Gastrocnemius medialis (tissue), 4 donors: ENCODE data around the gene PRMT1. TPM values are rescaled to one million over a fixed set of nuclear protein-coding genes. Genes with fewer than 3 reads are reported as not detected.

Experiments
- ATAC-seq, 2 donors: fragments of 150-250 bp; one replicate each; pipeline ENCODE4 v1.9.1; 2016
- DNase-seq, 2 donors: peaks; one replicate each; pipeline ENCODE4 v3.0.0-alpha.2; 2019
- H3K27ac ChIP-seq, 4 donors: fragments of 200-600 bp; sonication (generic); 1 replicate in 1 of 4; 2 replicates in 3 of 4; pipeline ENCODE4 v1.5.1; 2016 to 2018; ENCODE audit warnings: mild to moderate bottlenecking in 2 of 4, moderate library complexity in 1 of 4
- H3K27me3 ChIP-seq, 3 donors: fragments of 200-600 bp; sonication (generic) in 2 of 3; 1 replicate in 1 of 3; 2 replicates in 2 of 3; pipeline versions ENCODE4 v1.5.1 to v1.6.0; 2016 to 2019; ENCODE audit warnings: mild to moderate bottlenecking in 1 of 3, moderate library complexity in 1 of 3
- H3K36me3 ChIP-seq, 2 donors: fragments of 200-600 bp; sonication (generic) in 1 of 2; one replicate each; pipeline ENCODE4 v1.5.1; 2017 to 2018
- H3K4me1 ChIP-seq, 2 donors: fragments of 200-600 bp; sonication (generic) in 1 of 2; one replicate each; pipeline ENCODE4 v1.5.1; 2016 to 2017; ENCODE audit warnings: mild to moderate bottlenecking in 2 of 2
- H3K4me3 ChIP-seq, 4 donors: fragments of 200-600 bp; sonication (generic) in 3 of 4; 1 replicate in 1 of 4; 2 replicates in 3 of 4; pipeline ENCODE4 v1.5.1; 2016 to 2019; ENCODE audit warnings: mild to moderate bottlenecking in 2 of 4
- H3K9me3 ChIP-seq, 3 donors: fragments of 200-600 bp; sonication (generic) in 2 of 3; 1 replicate in 1 of 3; 2 replicates in 2 of 3; pipeline ENCODE4 v1.5.1; 2016 to 2019
- CTCF ChIP-seq, 5 experiments: fragments of 450-650 bp in 3 of 5; fragments of 200-600 bp in 2 of 5; sonication (generic) in 2 of 5; IDR thresholded peaks in 4 of 5; conservative IDR thresholded peaks in 1 of 5; 1 replicate in 4 of 5; 2 replicates in 1 of 5; pipeline ENCODE4 v1.5.1; 2016 to 2019; ENCODE audit warnings: antibody characterized with exemption in 5 of 5, mild to moderate bottlenecking in 3 of 5, moderate library complexity in 3 of 5
- POLR2A ChIP-seq, 2 donors: fragments of 450-650 bp; IDR thresholded peaks; one replicate each; pipeline ENCODE4 v1.6.1; 2017; ENCODE audit warnings: antibody characterized with exemption in 2 of 2, mild to moderate bottlenecking in 2 of 2, moderate library complexity in 2 of 2
- in situ Hi-C, 4 donors: fragments of 200-750 bp; cut with MboI; loops; one replicate each; pipeline versions ENCODE4 v1.15.0 to v1.8.0; 2017; ENCODE audit warnings: low sequenced_read_pairs in 4 of 4
- intact Hi-C: fragments of 100-400 bp; cut with DNase I; formaldehyde crosslinking; loops from one replicate; pipeline ENCODE4 v1.15.1; 2023; ENCODE audit warnings: low total_unique reads
- total RNA-seq, 4 donors: library from RNA; depleted of rRNA; stranded (reverse); fragments of >200 nt; gene quantifications; one replicate each; pipeline versions ENCODE4 v1.1.0 to v1.2.3, GENCODE V29; 2016

PRMT1 gene
- total RNA-seq, 4 donors from 2014 or later, result 190 to 242 (median 229) TPM

DNA sequence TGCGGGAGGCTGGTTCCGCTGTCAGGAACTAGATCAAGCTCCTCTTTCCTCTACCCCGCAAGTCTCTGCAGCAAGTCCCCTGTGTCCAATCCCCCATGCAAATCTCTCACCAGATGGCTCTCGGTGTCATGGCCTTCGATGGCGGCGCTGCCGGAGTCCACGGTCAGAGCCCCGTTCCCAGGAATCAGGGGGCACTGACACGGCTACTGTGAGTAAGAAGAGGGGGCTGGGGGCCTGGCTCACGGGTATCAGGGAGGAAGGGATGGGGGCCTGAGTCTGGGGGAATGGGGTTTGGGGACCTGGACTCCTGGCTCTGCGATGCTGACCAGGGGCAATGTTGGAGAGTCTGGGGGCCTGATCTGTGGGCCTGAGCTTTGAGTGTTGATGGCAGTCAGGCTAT lies 31.1 kb upstream of the PRMT1 start:
- in situ Hi-C loops, result no loop called here

DNA sequence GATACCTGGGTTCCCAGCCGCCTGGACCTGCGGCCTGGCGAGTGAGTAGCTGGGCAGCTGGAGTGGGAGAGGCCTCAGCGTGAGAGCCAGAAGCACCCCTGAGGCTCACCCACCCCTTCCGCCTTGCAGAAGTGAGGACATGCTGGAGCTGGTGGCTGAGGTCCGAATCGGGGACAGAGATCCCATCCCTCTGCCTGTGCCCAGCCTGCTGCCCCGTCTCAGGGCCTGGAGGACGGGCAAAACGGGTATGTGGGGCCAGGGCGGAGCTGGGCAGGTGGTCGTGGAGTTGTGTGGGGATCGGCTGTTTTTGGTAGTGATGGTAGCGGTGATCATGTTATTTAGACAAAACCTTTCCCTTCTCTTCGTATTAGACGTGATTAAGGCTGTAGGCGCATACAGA lies 30.5 kb upstream of the PRMT1 start:
- Histone ChIP-seq H3K4me3 (no peak overlapping the region), H3K27ac (no peak overlapping the region), H3K36me3 (peaks cover 0 to 52% of the 10 kb centered on the region in 2 donors), H3K4me1 (peaks cover 20 to 23% of the 10 kb centered on the region in 2 donors), H3K27me3 (no peaks in the 10 kb centered on the region), H3K9me3 (no peaks in the 10 kb centered on the region)
- in situ Hi-C loops (no loop called here), intact Hi-C loops (no loop called here)
- ATAC-seq, result no peak
- no peak for DNase-seq
- TF ChIP-seq CTCF (IDR thresholded peaks at IDR 0.05 in 4 of 5, conservative IDR thresholded peaks at IDR 0.05 in 1 of 5) (no peak), POLR2A (IDR thresholded peaks at IDR 0.05) (no peak)

More for the DNA sequence above, 31.1 kb upstream of the PRMT1 start:
- no peak for TF ChIP-seq CTCF (IDR thresholded peaks at IDR 0.05 in 4 of 5, conservative IDR thresholded peaks at IDR 0.05 in 1 of 5)
- TF ChIP-seq POLR2A (IDR thresholded peaks at IDR 0.05), result no peak
- H3K4me3 ChIP-seq, result no peak overlapping the region
- no peaks in the 10 kb centered on the region for H3K9me3 ChIP-seq
- H3K27me3 ChIP-seq, result no peaks in the 10 kb centered on the region
- no peak overlapping the region for H3K27ac ChIP-seq
- peaks cover 0 to 49% of the 10 kb centered on the region in 2 donors for H3K36me3 ChIP-seq
- H3K4me1 ChIP-seq, result peaks cover 23% of the 10 kb centered on the region in 2 donors
- intact Hi-C loops, result no loop called here
- DNase-seq, result no peak
- ATAC-seq, result no peak

DNA sequence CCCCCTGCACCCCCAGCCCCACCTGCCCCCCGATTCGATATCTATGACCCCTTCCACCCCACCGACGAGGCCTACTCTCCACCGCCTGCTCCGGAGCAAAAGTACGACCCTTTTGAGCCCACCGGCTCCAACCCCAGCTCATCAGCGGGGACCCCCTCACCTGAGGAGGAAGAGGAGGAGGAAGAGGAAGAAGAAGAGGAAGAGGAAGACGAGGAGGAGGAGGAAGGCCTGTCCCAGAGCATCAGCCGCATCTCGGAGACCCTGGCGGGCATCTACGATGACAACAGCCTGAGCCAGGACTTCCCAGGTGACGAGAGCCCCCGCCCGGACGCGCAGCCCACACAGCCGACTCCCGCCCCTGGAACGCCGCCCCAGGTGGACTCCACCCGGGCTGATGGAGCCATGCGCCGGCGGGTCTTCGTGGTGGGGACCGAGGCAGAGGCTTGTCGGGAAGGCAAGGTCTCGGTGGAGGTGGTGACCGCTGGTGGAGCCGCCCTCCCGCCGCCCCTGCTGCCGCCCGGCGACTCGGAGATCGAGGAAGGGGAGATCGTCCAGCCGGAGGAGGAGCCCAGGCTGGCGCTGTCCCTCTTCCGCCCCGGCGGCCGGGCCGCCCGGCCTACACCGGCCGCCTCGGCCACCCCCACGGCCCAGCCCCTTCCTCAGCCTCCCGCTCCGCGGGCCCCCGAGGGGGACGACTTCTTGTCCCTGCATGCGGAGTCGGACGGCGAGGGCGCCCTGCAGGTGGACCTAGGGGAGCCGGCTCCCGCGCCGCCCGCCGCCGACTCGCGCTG lies 25.8 kb upstream of the PRMT1 start:
- Histone ChIP-seq H3K36me3 (peaks cover 0 to 84% of the 10 kb centered on the region in 2 donors), H3K27me3 (no peaks in the 10 kb centered on the region), H3K4me3 (no peak overlapping the region), H3K9me3 (no peaks in the 10 kb centered on the region), H3K4me1 (no peaks in the 10 kb centered on the region), H3K27ac (no peak overlapping the region)
- in situ Hi-C loops (no loop called here), intact Hi-C loops (no loop called here)
- TF ChIP-seq POLR2A (IDR thresholded peaks at IDR 0.05), result no peak
- no peak for TF ChIP-seq CTCF (IDR thresholded peaks at IDR 0.05 in 4 of 5, conservative IDR thresholded peaks at IDR 0.05 in 1 of 5)
- no peak for ATAC-seq
- no peak for DNase-seq

DNA sequence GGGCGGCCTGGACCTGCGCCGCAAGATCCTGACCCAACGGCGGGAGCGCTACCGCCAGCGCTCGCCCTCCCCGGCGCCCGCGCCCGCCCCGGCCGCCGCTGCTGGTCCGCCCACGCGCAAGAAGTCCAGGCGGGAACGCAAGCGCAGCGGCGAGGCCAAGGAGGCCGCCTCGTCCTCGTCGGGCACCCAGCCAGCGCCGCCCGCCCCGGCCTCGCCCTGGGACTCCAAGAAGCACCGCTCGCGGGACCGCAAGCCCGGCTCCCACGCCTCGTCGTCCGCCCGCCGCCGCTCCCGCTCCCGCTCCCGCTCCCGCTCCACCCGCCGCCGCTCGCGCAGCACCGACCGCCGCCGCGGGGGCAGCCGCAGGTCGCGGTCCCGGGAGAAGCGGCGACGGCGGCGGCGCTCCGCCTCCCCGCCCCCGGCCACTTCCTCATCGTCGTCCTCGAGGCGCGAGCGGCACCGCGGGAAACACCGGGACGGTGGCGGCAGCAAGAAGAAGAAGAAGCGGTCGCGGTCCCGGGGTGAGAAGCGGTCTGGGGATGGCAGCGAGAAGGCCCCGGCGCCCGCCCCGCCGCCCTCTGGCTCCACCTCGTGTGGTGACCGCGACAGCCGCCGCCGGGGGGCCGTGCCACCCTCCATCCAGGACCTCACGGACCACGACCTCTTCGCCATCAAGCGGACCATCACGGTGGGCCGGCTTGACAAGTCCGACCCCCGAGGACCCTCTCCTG lies 25.1 kb upstream of the PRMT1 start:
- Histone ChIP-seq H3K36me3 (peaks cover 0 to 84% of the 10 kb centered on the region in 2 donors), H3K4me3 (no peak overlapping the region), H3K27ac (no peak overlapping the region), H3K9me3 (no peaks in the 10 kb centered on the region), H3K27me3 (no peaks in the 10 kb centered on the region), H3K4me1 (no peaks in the 10 kb centered on the region)
- TF ChIP-seq POLR2A (IDR thresholded peaks at IDR 0.05) (no peak), CTCF (IDR thresholded peaks at IDR 0.05 in 4 of 5, conservative IDR thresholded peaks at IDR 0.05 in 1 of 5) (no peak)
- intact Hi-C loops (no loop called here), in situ Hi-C loops (no loop called here)
- no peak for DNase-seq
- ATAC-seq, result no peak
